ENCODE measurements around the gene PLCH1.

DNA sequence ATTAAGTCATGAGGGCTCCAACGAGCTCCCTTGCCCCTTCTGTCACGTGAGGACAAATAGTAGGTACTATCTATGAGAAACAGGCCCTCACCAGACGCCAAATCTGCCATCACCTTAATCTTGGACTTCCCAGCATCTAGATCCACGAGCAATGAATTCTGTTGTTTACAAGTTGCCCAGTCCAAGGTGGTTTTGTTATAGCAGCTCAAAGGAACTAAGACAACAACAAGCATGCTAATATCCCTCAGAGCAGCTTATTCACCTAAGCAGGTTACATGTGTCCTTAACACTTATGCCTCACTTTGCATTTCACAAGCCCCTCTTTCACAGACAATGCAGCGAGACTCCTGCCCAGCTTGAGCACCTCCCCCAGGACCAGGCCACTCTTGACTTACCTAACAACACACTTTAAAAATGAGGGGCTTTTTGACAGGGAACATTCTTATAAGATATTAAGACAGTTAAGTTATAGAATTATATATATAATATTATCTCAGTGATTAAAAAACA lies 219.5 kb downstream of the PLCH1 start:
- TF ChIP-seq EP300 (IDR thresholded peaks at IDR 0.05) (no peak), POLR2AphosphoS5 (IDR thresholded peaks at IDR 0.05) (no peak)
